A549 (cell line): ENCODE data around the gene MARCKSL1.

Experiments used
- CEBPB ChIP-seq, 2 experiments: fragments of >200 bp in 1 of 2; sonication (Bioruptor Twin) in 1 of 2; formaldehyde crosslinking in 1 of 2; IDR thresholded peaks; 2 replicates each; pipeline ENCODE4 v1.6.1; 2012 to 2016
- FOXS1 ChIP-seq: fragments of 250-450 bp; sonication (Bioruptor Pico); IDR thresholded peaks from 2 replicates; pipeline ENCODE4 v1.5.0; 2020; ENCODE audit warnings: mild to moderate bottlenecking, moderate library complexity
- HOXA7 ChIP-seq: fragments of 250-450 bp; sonication (Bioruptor Pico); IDR thresholded peaks from 2 replicates; pipeline ENCODE4 v1.5.0; 2020; ENCODE audit warnings: mild to moderate bottlenecking, moderate library complexity
- PHF8 ChIP-seq: fragments of 200-600 bp; sonication (generic); IDR thresholded peaks from 2 replicates; pipeline ENCODE4 v1.6.1; 2016; ENCODE audit warnings: low read depth, mild to moderate bottlenecking, antibody characterized with exemption, moderate library complexity, borderline replicate concordance
- POLR2A ChIP-seq: IDR thresholded peaks from 2 replicates; pipeline ENCODE4 v1.6.1; 2012; ENCODE audit warnings: mild to moderate bottlenecking, low read length
- POLR2AphosphoS2 ChIP-seq: conservative IDR thresholded peaks from 2 replicates; pipeline ENCODE4 v1.6.1; 2012; ENCODE audit warnings: low read length, improper control_type of control experiment, inconsistent platforms
- RAD21 ChIP-seq, 2 experiments: fragments of >200 bp in 1 of 2; sonication (Bioruptor Twin) in 1 of 2; formaldehyde crosslinking in 1 of 2; IDR thresholded peaks in 1 of 2; conservative IDR thresholded peaks in 1 of 2; 2 replicates in 1 of 2; 3 replicates in 1 of 2; pipeline ENCODE4 v1.6.1; 2012 to 2018; ENCODE audit warnings: inconsistent platforms in 1 of 2
- SMC3 ChIP-seq: fragments of >200 bp; sonication (Bioruptor Twin); formaldehyde crosslinking; IDR thresholded peaks from 3 replicates; pipeline ENCODE4 v1.6.1; 2018; ENCODE audit warnings: inconsistent platforms
- TF ChIP-seq, protein P1 (sequence below): fragments of >200 bp; sonication (Bioruptor Twin); formaldehyde crosslinking; IDR thresholded peaks from 3 replicates; pipeline ENCODE4 v1.5.1; 2016
- TF ChIP-seq, protein P2 (sequence below): fragments of 450-650 bp; IDR thresholded peaks from 2 replicates; pipeline ENCODE4 v1.6.1; 2014; ENCODE audit warnings: antibody characterized with exemption
- TF ChIP-seq, protein P3 (sequence below): fragments of 150-350 bp; IDR thresholded peaks from 2 replicates; pipeline ENCODE4 v1.6.1; 2014; ENCODE audit warnings: low read depth, mild to moderate bottlenecking, low read length

DNA sequence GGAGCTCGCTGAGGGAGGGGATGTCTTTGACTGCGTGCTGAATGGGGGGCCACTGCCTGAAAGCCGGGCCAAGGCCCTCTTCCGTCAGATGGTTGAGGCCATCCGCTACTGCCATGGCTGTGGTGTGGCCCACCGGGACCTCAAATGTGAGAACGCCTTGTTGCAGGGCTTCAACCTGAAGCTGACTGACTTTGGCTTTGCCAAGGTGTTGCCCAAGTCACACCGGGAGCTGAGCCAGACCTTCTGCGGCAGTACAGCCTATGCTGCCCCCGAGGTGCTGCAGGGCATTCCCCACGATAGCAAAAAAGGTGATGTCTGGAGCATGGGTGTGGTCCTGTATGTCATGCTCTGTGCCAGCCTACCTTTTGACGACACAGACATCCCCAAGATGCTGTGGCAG lies 27.7 kb upstream of the MARCKSL1 start:
- TF ChIP-seq SMC3 (no peak), PHF8 (no peak), POLR2A (no peak), HOXA7 (CRISPR knock-in tag) (no peak), POLR2AphosphoS2 (no peak), RAD21 (conservative IDR thresholded peaks at IDR 0.05 in 1 of 2, IDR thresholded peaks at IDR 0.05 in 1 of 2) (no peak), FOXS1 (CRISPR knock-in tag) (no peak), CEBPB (IDR thresholded peaks at IDR 0.05) (no peak)
- TF ChIP-seq, protein P1, sequence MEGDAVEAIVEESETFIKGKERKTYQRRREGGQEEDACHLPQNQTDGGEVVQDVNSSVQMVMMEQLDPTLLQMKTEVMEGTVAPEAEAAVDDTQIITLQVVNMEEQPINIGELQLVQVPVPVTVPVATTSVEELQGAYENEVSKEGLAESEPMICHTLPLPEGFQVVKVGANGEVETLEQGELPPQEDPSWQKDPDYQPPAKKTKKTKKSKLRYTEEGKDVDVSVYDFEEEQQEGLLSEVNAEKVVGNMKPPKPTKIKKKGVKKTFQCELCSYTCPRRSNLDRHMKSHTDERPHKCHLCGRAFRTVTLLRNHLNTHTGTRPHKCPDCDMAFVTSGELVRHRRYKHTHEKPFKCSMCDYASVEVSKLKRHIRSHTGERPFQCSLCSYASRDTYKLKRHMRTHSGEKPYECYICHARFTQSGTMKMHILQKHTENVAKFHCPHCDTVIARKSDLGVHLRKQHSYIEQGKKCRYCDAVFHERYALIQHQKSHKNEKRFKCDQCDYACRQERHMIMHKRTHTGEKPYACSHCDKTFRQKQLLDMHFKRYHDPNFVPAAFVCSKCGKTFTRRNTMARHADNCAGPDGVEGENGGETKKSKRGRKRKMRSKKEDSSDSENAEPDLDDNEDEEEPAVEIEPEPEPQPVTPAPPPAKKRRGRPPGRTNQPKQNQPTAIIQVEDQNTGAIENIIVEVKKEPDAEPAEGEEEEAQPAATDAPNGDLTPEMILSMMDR = no peak
- TF ChIP-seq, protein P2, sequence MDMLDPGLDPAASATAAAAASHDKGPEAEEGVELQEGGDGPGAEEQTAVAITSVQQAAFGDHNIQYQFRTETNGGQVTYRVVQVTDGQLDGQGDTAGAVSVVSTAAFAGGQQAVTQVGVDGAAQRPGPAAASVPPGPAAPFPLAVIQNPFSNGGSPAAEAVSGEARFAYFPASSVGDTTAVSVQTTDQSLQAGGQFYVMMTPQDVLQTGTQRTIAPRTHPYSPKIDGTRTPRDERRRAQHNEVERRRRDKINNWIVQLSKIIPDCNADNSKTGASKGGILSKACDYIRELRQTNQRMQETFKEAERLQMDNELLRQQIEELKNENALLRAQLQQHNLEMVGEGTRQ = no peak
- TF ChIP-seq, protein P3, sequence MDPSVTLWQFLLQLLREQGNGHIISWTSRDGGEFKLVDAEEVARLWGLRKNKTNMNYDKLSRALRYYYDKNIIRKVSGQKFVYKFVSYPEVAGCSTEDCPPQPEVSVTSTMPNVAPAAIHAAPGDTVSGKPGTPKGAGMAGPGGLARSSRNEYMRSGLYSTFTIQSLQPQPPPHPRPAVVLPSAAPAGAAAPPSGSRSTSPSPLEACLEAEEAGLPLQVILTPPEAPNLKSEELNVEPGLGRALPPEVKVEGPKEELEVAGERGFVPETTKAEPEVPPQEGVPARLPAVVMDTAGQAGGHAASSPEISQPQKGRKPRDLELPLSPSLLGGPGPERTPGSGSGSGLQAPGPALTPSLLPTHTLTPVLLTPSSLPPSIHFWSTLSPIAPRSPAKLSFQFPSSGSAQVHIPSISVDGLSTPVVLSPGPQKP = no peak
